Kidney (tissue), 14 donors: Measurements from ENCODE around the gene MAGEB4. TPM values are rescaled to one million over a fixed set of nuclear protein-coding genes. Genes with fewer than 3 reads are reported as not detected.

Source experiments
- DNase-seq, 5 donors: peaks; one replicate each; pipeline ENCODE4 v3.0.0-alpha.2; 2013 to 2020
- FAIRE-seq: peaks from 2 replicates; lab custom pipeline; 2012; peaks lifted over from hg19 to GRCh38; lab: Jason Lieb, UNC
- H3K27ac ChIP-seq, 2 donors: one replicate each; pipeline ENCODE4 v1.7.0; 2013; ENCODE audit warnings: low read depth in 2 of 2, low read length in 2 of 2, inconsistent platforms in 1 of 2
- H3K27me3 ChIP-seq: one replicate; pipeline ENCODE4 v1.7.1; 2013; ENCODE audit warnings: low read length, inconsistent platforms; ENCODE audit not compliant: control insufficient read depth, insufficient read depth
- H3K36me3 ChIP-seq, 3 donors: one replicate each; pipeline versions ENCODE4 v1.7.0 to v1.7.1; 2013; ENCODE audit warnings: low read length in 3 of 3, control low read depth in 1 of 3, inconsistent platforms in 1 of 3; ENCODE audit not compliant: insufficient read depth in 3 of 3, control insufficient read depth in 2 of 3
- H3K4me1 ChIP-seq, 3 donors: one replicate each; pipeline versions ENCODE4 v1.7.0 to v1.7.1; 2013; ENCODE audit warnings: low read length in 3 of 3, inconsistent platforms in 1 of 3, low read depth in 1 of 3; ENCODE audit not compliant: control insufficient read depth in 2 of 3, insufficient read depth in 2 of 3
- H3K4me3 ChIP-seq, 3 donors: one replicate each; pipeline versions ENCODE4 v1.7.0 to v1.8.1; 2013; ENCODE audit warnings: low read length in 3 of 3, control low read depth in 1 of 3, inconsistent platforms in 1 of 3
- H3K9ac ChIP-seq, 3 donors: one replicate each; pipeline versions ENCODE4 v1.7.0 to v1.7.1; 2013; ENCODE audit warnings: low read length in 3 of 3, control low read depth in 1 of 3, inconsistent platforms in 1 of 3
- H3K9me3 ChIP-seq, 3 donors: one replicate each; pipeline versions ENCODE4 v1.7.0 to v1.7.1; 2013; ENCODE audit warnings: low read length in 3 of 3, control low read depth in 1 of 3, inconsistent platforms in 1 of 3; ENCODE audit not compliant: control insufficient read depth in 2 of 3, insufficient read depth in 1 of 3
- CTCF ChIP-seq: IDR thresholded peaks from 3 replicates; pipeline ENCODE4 v1.5.1; 2012; ENCODE audit warnings: mild to moderate bottlenecking, moderate library complexity, borderline replicate concordance; ENCODE audit not compliant: insufficient read depth; ENCODE audit errors: extremely low read depth
- intact Hi-C: fragments of 100-400 bp; cut with DNase I; formaldehyde crosslinking; loops from one replicate; pipeline ENCODE4 v1.11.1; 2022
- polyA plus RNA-seq: library from polyadenylated mRNA; stranded (reverse); fragments of 350-450 nt; fragmentation: Illumina TruSeq; extraction: RNeasy Lipid Tissue Mini Kit (QIAGEN cat#74804); gene quantifications from one replicate; pipeline ENCODE4 v1.2.3, GENCODE V29; 2014; ENCODE audit warnings: low read depth, low replicate concordance; ENCODE audit not compliant: insufficient read depth
- total RNA-seq: library from RNA; stranded (reverse); fragmentation: NEBNext Ultra II Directional; extraction: Animal tissue kit (Norgen Biotek cat#: 25700); gene quantifications from one replicate; pipeline ENCODE4 v1.2.1, GENCODE V29; 2021
- donor health status: control.
- donor health status: control.
- donor health status: control.
- donor health status: control.
- donor health status: control.
- donor health status: DM: yes; HTN: yes; CAD: no.
- donor health status: Normal renal cell carcinoma (clear cell type).

Gene MAGEB4
- total and polyA plus RNA-seq, 2 donors from 2014 or later = not detected

- TF ChIP-seq CTCF = no peak
- intact Hi-C loops = no loop called here
- Histone ChIP-seq H3K36me3 (no peaks in the 10 kb centered on the region), H3K27me3 (peaks cover 2% of the 10 kb centered on the region), H3K4me1 (no peaks in the 10 kb centered on the region), H3K9ac (no peak within 1 kb of the TSS), H3K4me3 (no peak within 1 kb of the TSS), H3K27ac (no peak within 1 kb of the TSS), H3K9me3 (no peaks in the 10 kb centered on the region)
- FAIRE-seq = no peak
- DNase-seq = no peak
These were observed 26.4 kb upstream of the MAGEB4 start, which contains the start of gene MAGEB2 for GRCh38 chrX:30215357-30215843. MAGEB2 (plus strand) TSS chrX:30215563; CDS start chrX:30218581, 3,018 bp downstream.

GRCh38 chrX:30217465-30217864 is 24.3 kb upstream of the MAGEB4 start:
- DNase-seq (no peak), FAIRE-seq (no peak)
- peaks cover 2% of the 10 kb centered on the region for H3K27me3 ChIP-seq
- H3K9ac ChIP-seq = no peak overlapping the region
- TF ChIP-seq CTCF = no peak
- H3K4me3 ChIP-seq = no peak overlapping the region
- intact Hi-C loops = no loop called here
- H3K4me1 ChIP-seq = no peaks in the 10 kb centered on the region
- no peaks in the 10 kb centered on the region for H3K9me3 ChIP-seq
- H3K36me3 ChIP-seq = no peaks in the 10 kb centered on the region
- no peak overlapping the region for H3K27ac ChIP-seq

- Histone ChIP-seq H3K27ac (no peak overlapping the region), H3K27me3 (no peaks in the 10 kb centered on the region), H3K36me3 (no peaks in the 10 kb centered on the region), H3K9ac (no peak overlapping the region), H3K4me3 (no peak overlapping the region), H3K9me3 (no peaks in the 10 kb centered on the region), H3K4me1 (no peaks in the 10 kb centered on the region)
- TF ChIP-seq CTCF = no peak
- DNase-seq (peak in 2 of 5 donors; percentile 1 to 7), FAIRE-seq (no peak)
- intact Hi-C loops = no loop called here
These were observed 22.4 kb upstream of the MAGEB4 start for GRCh38 chrX:30219372-30219771.

GRCh38 chrX:30220661-30221060 is 21.1 kb upstream of the MAGEB4 start:
- Histone ChIP-seq H3K4me1 (no peaks in the 10 kb centered on the region), H3K9ac (no peak overlapping the region), H3K27ac (no peak overlapping the region), H3K27me3 (no peaks in the 10 kb centered on the region), H3K9me3 (no peaks in the 10 kb centered on the region), H3K4me3 (no peak overlapping the region), H3K36me3 (no peaks in the 10 kb centered on the region)
- intact Hi-C loops = no loop called here
- TF ChIP-seq CTCF = no peak
- no peak for FAIRE-seq
- no peak for DNase-seq
